Tibial artery (tissue), 4 donors: ENCODE results near the gene ETV7.
A peak's percentile ranks its signal among the peaks of the same experiment; 100 is the strongest.
"Not testable (repeated sequence)": the region's sequence is repeated elsewhere in the genome, so short reads cannot be mapped to it uniquely, and the experiment has no call there.

Experiments used
- DNase-seq, 2 donors: peaks; one replicate each; pipeline ENCODE4 v3.0.0-alpha.2; 2019
- H3K27ac ChIP-seq, 2 donors: fragments of 200-600 bp; sonication (generic) in 1 of 2; 1 replicate in 1 of 2; 2 replicates in 1 of 2; pipeline ENCODE4 v1.5.1; 2018 to 2019; ENCODE audit warnings: mild to moderate bottlenecking in 1 of 2
- H3K27me3 ChIP-seq, 2 donors: fragments of 200-600 bp; sonication (generic) in 1 of 2; one replicate each; pipeline versions ENCODE4 v1.5.1 to v1.6.0; 2016 to 2019
- H3K36me3 ChIP-seq, 3 donors: fragments of 200-600 bp; sonication (generic) in 2 of 3; one replicate each; pipeline ENCODE4 v1.5.1; 2016 to 2019; ENCODE audit warnings: mild to moderate bottlenecking in 2 of 3
- H3K4me1 ChIP-seq, 4 donors: fragments of 200-600 bp; sonication (generic) in 2 of 4; 1 replicate in 3 of 4; 2 replicates in 1 of 4; pipeline ENCODE4 v1.5.1; 2016 to 2019
- H3K4me3 ChIP-seq, 2 donors: fragments of 200-600 bp; sonication (generic) in 1 of 2; 1 replicate in 1 of 2; 2 replicates in 1 of 2; pipeline ENCODE4 v1.5.1; 2018 to 2019; ENCODE audit warnings: mild to moderate bottlenecking in 2 of 2
- H3K9me3 ChIP-seq, 3 donors: fragments of 200-600 bp; sonication (generic) in 1 of 3; one replicate each; pipeline ENCODE4 v1.5.1; 2016 to 2019
- intact Hi-C: fragments of 100-400 bp; cut with DNase I; formaldehyde crosslinking; loops from one replicate; pipeline ENCODE4 v1.15.0; 2023; ENCODE audit warnings: low total_unique reads
- TF ChIP-seq, protein P1 (sequence below), 2 experiments: fragments of 200-600 bp in 1 of 2; fragments of 450-650 bp in 1 of 2; IDR thresholded peaks; one replicate each; pipeline ENCODE4 v1.5.1; 2017 to 2019; ENCODE audit warnings: antibody characterized with exemption in 2 of 2, mild to moderate bottlenecking in 1 of 2, moderate library complexity in 1 of 2

ETV7 gene

GRCh38 chr6:36370638-36371037 is 16.8 kb downstream of the ETV7 start:
- Histone ChIP-seq H3K36me3 (no peaks in the 10 kb centered on the region), H3K27ac (no peak overlapping the region), H3K4me1 (no peaks in the 10 kb centered on the region), H3K27me3 (no peaks in the 10 kb centered on the region), H3K9me3 (no peaks in the 10 kb centered on the region), H3K4me3 (no peak overlapping the region)
- intact Hi-C loops = no loop called here
- DNase-seq = no peak
- TF ChIP-seq, protein P1, sequence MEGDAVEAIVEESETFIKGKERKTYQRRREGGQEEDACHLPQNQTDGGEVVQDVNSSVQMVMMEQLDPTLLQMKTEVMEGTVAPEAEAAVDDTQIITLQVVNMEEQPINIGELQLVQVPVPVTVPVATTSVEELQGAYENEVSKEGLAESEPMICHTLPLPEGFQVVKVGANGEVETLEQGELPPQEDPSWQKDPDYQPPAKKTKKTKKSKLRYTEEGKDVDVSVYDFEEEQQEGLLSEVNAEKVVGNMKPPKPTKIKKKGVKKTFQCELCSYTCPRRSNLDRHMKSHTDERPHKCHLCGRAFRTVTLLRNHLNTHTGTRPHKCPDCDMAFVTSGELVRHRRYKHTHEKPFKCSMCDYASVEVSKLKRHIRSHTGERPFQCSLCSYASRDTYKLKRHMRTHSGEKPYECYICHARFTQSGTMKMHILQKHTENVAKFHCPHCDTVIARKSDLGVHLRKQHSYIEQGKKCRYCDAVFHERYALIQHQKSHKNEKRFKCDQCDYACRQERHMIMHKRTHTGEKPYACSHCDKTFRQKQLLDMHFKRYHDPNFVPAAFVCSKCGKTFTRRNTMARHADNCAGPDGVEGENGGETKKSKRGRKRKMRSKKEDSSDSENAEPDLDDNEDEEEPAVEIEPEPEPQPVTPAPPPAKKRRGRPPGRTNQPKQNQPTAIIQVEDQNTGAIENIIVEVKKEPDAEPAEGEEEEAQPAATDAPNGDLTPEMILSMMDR (IDR thresholded peaks at IDR 0.05) = no peak

- TF ChIP-seq, protein P1 (IDR thresholded peaks at IDR 0.05) = no peak
- Histone ChIP-seq H3K27me3 (no peaks in the 10 kb centered on the region), H3K9me3 (no peaks in the 10 kb centered on the region), H3K27ac (no peak overlapping the region), H3K4me1 (no peaks in the 10 kb centered on the region), H3K36me3 (no peaks in the 10 kb centered on the region), H3K4me3 (no peak overlapping the region)
- intact Hi-C loops = no loop called here
- DNase-seq = peak in 1 of 2 donors; percentile 23
Measured at GRCh38 chr6:36368921-36369865, 18.3 kb downstream of the ETV7 start.

GRCh38 chr6:36368421-36368820 is 19.0 kb downstream of the ETV7 start:
- Histone ChIP-seq H3K36me3 (no peaks in the 10 kb centered on the region), H3K27ac (no peak overlapping the region), H3K9me3 (no peaks in the 10 kb centered on the region), H3K4me1 (no peaks in the 10 kb centered on the region), H3K4me3 (no peak overlapping the region), H3K27me3 (no peaks in the 10 kb centered on the region)
- TF ChIP-seq, protein P1 (IDR thresholded peaks at IDR 0.05) = no peak
- intact Hi-C loops = no loop called here
- DNase-seq = no peak

DNA sequence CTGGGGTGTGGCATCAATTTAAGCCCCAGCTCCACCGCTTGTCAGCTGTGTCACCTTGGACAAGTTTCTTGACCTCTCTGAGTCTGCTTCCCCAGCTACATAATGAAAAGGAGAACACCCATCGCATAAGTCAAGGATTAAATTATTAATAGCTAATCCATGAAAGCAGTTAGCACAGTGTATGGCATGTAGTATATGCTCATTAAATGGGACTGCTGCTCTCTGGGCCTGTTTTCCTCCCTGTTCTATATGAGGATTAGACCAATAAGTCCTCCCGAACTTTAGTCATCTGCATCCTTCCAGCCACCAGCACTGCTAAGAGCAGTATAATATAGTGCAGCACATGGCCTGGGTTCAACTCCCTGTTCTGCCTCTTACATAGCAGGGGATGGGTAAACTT is 19.7 kb downstream of the ETV7 start:
- no peak for DNase-seq

DNA sequence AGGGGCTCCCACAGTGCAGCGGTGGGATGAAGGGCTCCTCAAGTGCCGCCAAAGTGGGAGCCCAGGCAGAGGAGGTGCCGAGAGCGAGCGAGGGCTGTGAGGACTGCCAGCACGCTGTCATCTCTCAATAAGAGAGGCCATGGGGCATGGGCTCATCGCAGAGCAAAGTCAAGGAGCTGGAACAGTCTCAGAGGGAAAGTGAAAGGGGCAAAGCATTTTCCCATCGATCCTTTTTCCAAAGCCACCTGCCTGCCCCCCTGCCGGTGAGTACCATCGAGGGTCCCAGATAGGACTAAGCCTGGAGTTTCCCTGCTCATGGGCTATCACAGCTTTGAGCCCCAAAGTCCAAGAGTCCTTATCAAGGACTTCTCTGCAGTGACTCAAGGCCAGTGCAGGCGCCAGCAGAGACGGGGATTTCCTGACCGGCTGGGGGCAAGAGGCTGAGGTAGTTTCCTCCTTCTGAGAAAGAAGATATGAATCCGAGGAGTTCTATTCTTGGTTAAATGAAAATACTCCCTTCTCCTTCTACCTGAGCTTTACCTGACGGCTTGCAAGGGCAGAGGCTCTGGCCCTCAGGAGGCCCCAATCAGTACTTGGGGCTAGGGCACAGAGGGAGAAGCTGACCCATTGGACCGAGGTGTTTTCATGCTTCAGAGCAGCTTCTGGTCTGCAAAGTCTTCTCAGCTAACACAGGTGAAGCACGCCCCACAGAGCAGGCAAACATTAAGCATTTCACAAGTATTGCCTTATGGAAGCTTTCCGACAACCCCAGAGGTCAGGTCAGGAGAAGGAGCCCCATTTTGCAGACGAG is 22.6 kb downstream of the ETV7 start:
- H3K36me3 ChIP-seq = no peaks in the 10 kb centered on the region
- no peak overlapping the region for H3K4me3 ChIP-seq
- intact Hi-C loops = loop anchor here (5.0 kb wide), 1 partner anchor 63 kb away; no protein-coding TSS in a partner anchor
- peaks cover 0 to 10% (median 8%) of the 10 kb centered on the region in 4 donors for H3K4me1 ChIP-seq
- no peak for DNase-seq
- TF ChIP-seq, protein P1 (IDR thresholded peaks at IDR 0.05) = no peak
- H3K9me3 ChIP-seq = no peaks in the 10 kb centered on the region
- H3K27ac ChIP-seq = no peak overlapping the region
- H3K27me3 ChIP-seq = peaks cover 0 to 3% of the 10 kb centered on the region in 2 donors

More for the DNA sequence above, 19.7 kb downstream of the ETV7 start:
- no peaks in the 10 kb centered on the region for H3K36me3 ChIP-seq
- H3K4me3 ChIP-seq = no peak overlapping the region
- intact Hi-C loops = no loop called here
- H3K27me3 ChIP-seq = peaks cover 0 to 3% of the 10 kb centered on the region in 2 donors
- H3K27ac ChIP-seq = no peak overlapping the region
- no peaks in the 10 kb centered on the region for H3K4me1 ChIP-seq
- H3K9me3 ChIP-seq = no peaks in the 10 kb centered on the region
- TF ChIP-seq, protein P1 (IDR thresholded peaks at IDR 0.05) = no peak

DNA sequence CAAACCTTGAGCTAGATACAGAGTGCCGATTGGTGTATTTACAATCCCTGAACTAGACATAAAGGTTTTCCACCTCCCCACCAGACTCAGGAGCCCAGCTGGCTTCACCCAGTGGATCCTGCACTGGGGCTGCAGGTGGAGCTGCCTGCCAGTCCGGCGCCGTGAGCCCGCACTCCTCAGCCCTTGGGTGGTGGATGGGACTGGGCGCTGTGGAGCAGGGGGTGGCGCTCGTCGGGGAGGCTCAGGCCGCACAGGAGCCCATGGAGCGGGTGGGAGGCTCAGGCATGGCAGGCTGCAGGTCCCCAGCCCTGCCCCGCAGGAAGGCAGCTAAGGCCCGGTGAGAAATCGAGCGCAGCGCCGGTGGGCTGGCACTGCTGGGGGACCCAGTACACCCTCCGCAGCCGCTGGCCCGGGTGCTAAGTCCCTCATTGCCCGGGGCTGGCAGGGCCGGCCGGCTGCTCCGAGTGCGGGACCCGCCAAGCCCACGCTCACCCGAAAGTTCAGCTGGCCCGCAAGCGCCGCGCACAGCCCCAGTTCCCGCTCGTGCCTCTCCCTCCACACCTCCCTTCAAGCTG is 23.3 kb downstream of the ETV7 start:
- DNase-seq = not testable (repeated sequence)

DNA sequence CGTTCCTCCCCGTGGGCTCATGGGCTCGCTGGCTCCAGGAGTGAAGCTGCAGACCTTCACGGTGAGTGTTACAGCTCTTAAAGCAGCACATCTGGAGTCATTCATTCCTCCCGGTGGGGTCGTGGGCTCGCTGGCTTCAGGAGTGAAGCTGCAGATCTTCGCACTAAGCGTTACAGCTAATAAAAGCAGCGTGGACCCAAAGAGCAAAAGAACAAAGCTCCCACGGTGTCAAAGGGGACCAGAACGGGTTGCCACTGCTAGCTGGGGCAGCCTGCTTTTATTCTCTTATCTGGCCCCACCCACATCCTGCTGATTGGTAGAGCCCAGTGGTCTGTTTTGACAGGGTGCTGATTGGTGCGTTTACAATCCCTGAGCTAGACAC is 24.1 kb downstream of the ETV7 start:
- not testable (repeated sequence) for H3K27ac ChIP-seq, H3K36me3 ChIP-seq, DNase-seq, H3K4me3 ChIP-seq, H3K9me3 ChIP-seq, H3K27me3 ChIP-seq
- H3K4me1 ChIP-seq = peaks cover 0 to 25% (median 17%) of the 10 kb centered on the region in 4 donors
- intact Hi-C loops = loop anchor here (5.0 kb wide), 1 partner anchor 61 kb away; no protein-coding TSS in a partner anchor

More for the DNA sequence above, 23.3 kb downstream of the ETV7 start:
- H3K27me3 ChIP-seq, H3K36me3 ChIP-seq, H3K27ac ChIP-seq, H3K9me3 ChIP-seq, H3K4me3 ChIP-seq: not testable (repeated sequence)
- intact Hi-C loops = loop anchor here (5.0 kb wide), 1 partner anchor 62 kb away; no protein-coding TSS in a partner anchor
- peaks cover 0 to 17% (median 10%) of the 10 kb centered on the region in 4 donors for H3K4me1 ChIP-seq
